ENCODE results near the gene CCSER1.

CCSER1 gene

GRCh38 chr4:90227177-90227576, 100.0 kb downstream of the CCSER1 start:
- H3K4me1 ChIP-seq (ENCODE audit: control insufficient read depth, insufficient read depth, low read length): no peaks in the 10 kb centered on the region
- no peaks in the 10 kb centered on the region for H3K27me3 ChIP-seq (ENCODE audit: control insufficient read depth in 1 of 2, insufficient read depth in 2 of 2, low read length in 2 of 2)
- H3K36me3 ChIP-seq (ENCODE audit: control insufficient read depth in 2 of 2, insufficient read depth in 2 of 2, low read length in 2 of 2): no peaks in the 10 kb centered on the region
- no peak overlapping the region for H3K27ac ChIP-seq (ENCODE audit: low read length)
- no peak overlapping the region for H3K4me3 ChIP-seq (ENCODE audit: low read length in 2 of 2)
- no peaks in the 10 kb centered on the region for H3K9me3 ChIP-seq (ENCODE audit: control insufficient read depth in 2 of 2, low read length in 2 of 2)
- no peak overlapping the region for H3K9ac ChIP-seq (ENCODE audit: low read length in 2 of 2)

GRCh38 chr4:90234916-90235547, 107.8 kb downstream of the CCSER1 start:
- no peaks in the 10 kb centered on the region for H3K36me3 ChIP-seq (ENCODE audit: control insufficient read depth in 2 of 2, insufficient read depth in 2 of 2, low read length in 2 of 2)
- no peaks in the 10 kb centered on the region for H3K4me1 ChIP-seq (ENCODE audit: control insufficient read depth, insufficient read depth, low read length)
- H3K9me3 ChIP-seq (ENCODE audit: control insufficient read depth in 2 of 2, low read length in 2 of 2): no peaks in the 10 kb centered on the region
- H3K27me3 ChIP-seq (ENCODE audit: control insufficient read depth in 1 of 2, insufficient read depth in 2 of 2, low read length in 2 of 2): no peaks in the 10 kb centered on the region
- no peak overlapping the region for H3K27ac ChIP-seq (ENCODE audit: low read length)
- peak overlapping the region in 1 of 2 donors; percentile 55 for H3K4me3 ChIP-seq (ENCODE audit: low read length in 2 of 2)
- no peak overlapping the region for H3K9ac ChIP-seq (ENCODE audit: low read length in 2 of 2)

- no peak overlapping the region for H3K4me3 ChIP-seq (ENCODE audit: low read length in 2 of 2)
- no peaks in the 10 kb centered on the region for H3K27me3 ChIP-seq (ENCODE audit: control insufficient read depth in 1 of 2, insufficient read depth in 2 of 2, low read length in 2 of 2)
- H3K4me1 ChIP-seq (ENCODE audit: control insufficient read depth, insufficient read depth, low read length): no peaks in the 10 kb centered on the region
- no peak overlapping the region for H3K27ac ChIP-seq (ENCODE audit: low read length)
- no peaks in the 10 kb centered on the region for H3K9me3 ChIP-seq (ENCODE audit: control insufficient read depth in 2 of 2, low read length in 2 of 2)
- no peak overlapping the region for H3K9ac ChIP-seq (ENCODE audit: low read length in 2 of 2)
- H3K36me3 ChIP-seq (ENCODE audit: control insufficient read depth in 2 of 2, insufficient read depth in 2 of 2, low read length in 2 of 2): no peaks in the 10 kb centered on the region
These were observed 110.7 kb downstream of the CCSER1 start for GRCh38 chr4:90237751-90238530.

GRCh38 chr4:90240333-90240732, 113.1 kb downstream of the CCSER1 start:
- no peak overlapping the region for H3K27ac ChIP-seq (ENCODE audit: low read length)
- no peak overlapping the region for H3K9ac ChIP-seq (ENCODE audit: low read length in 2 of 2)
- H3K36me3 ChIP-seq (ENCODE audit: control insufficient read depth in 2 of 2, insufficient read depth in 2 of 2, low read length in 2 of 2): no peaks in the 10 kb centered on the region
- H3K4me1 ChIP-seq (ENCODE audit: control insufficient read depth, insufficient read depth, low read length): no peaks in the 10 kb centered on the region
- H3K4me3 ChIP-seq (ENCODE audit: low read length in 2 of 2): no peak overlapping the region
- H3K27me3 ChIP-seq (ENCODE audit: control insufficient read depth in 1 of 2, insufficient read depth in 2 of 2, low read length in 2 of 2): no peaks in the 10 kb centered on the region
- no peaks in the 10 kb centered on the region for H3K9me3 ChIP-seq (ENCODE audit: control insufficient read depth in 2 of 2, low read length in 2 of 2)

- no peaks in the 10 kb centered on the region for H3K36me3 ChIP-seq (ENCODE audit: control insufficient read depth in 2 of 2, insufficient read depth in 2 of 2, low read length in 2 of 2)
- H3K27ac ChIP-seq (ENCODE audit: low read length): no peak overlapping the region
- no peaks in the 10 kb centered on the region for H3K4me1 ChIP-seq (ENCODE audit: control insufficient read depth, insufficient read depth, low read length)
- no peaks in the 10 kb centered on the region for H3K9me3 ChIP-seq (ENCODE audit: control insufficient read depth in 2 of 2, low read length in 2 of 2)
- no peak overlapping the region for H3K4me3 ChIP-seq (ENCODE audit: low read length in 2 of 2)
- H3K27me3 ChIP-seq (ENCODE audit: control insufficient read depth in 1 of 2, insufficient read depth in 2 of 2, low read length in 2 of 2): no peaks in the 10 kb centered on the region
- H3K9ac ChIP-seq (ENCODE audit: low read length in 2 of 2): no peak overlapping the region
These were observed 113.8 kb downstream of the CCSER1 start for GRCh38 chr4:90241008-90241407.

GRCh38 chr4:90245837-90246236, 118.6 kb downstream of the CCSER1 start:
- H3K9ac ChIP-seq (ENCODE audit: low read length in 2 of 2): no peak overlapping the region
- no peak overlapping the region for H3K4me3 ChIP-seq (ENCODE audit: low read length in 2 of 2)
- H3K27me3 ChIP-seq (ENCODE audit: control insufficient read depth in 1 of 2, insufficient read depth in 2 of 2, low read length in 2 of 2): no peaks in the 10 kb centered on the region
- H3K36me3 ChIP-seq (ENCODE audit: control insufficient read depth in 2 of 2, insufficient read depth in 2 of 2, low read length in 2 of 2): no peaks in the 10 kb centered on the region
- H3K27ac ChIP-seq (ENCODE audit: low read length): no peak overlapping the region
- H3K4me1 ChIP-seq (ENCODE audit: control insufficient read depth, insufficient read depth, low read length): no peaks in the 10 kb centered on the region
- no peaks in the 10 kb centered on the region for H3K9me3 ChIP-seq (ENCODE audit: control insufficient read depth in 2 of 2, low read length in 2 of 2)

GRCh38 chr4:90246816-90247215, 119.6 kb downstream of the CCSER1 start:
- Histone ChIP-seq H3K4me1 (ENCODE audit: control insufficient read depth, insufficient read depth, low read length) (no peaks in the 10 kb centered on the region), H3K36me3 (ENCODE audit: control insufficient read depth in 2 of 2, insufficient read depth in 2 of 2, low read length in 2 of 2) (no peaks in the 10 kb centered on the region), H3K27ac (ENCODE audit: low read length) (no peak overlapping the region), H3K9ac (ENCODE audit: low read length in 2 of 2) (no peak overlapping the region), H3K9me3 (ENCODE audit: control insufficient read depth in 2 of 2, low read length in 2 of 2) (no peaks in the 10 kb centered on the region), H3K27me3 (ENCODE audit: control insufficient read depth in 1 of 2, insufficient read depth in 2 of 2, low read length in 2 of 2) (no peaks in the 10 kb centered on the region), H3K4me3 (ENCODE audit: low read length in 2 of 2) (no peak overlapping the region)

- H3K4me1 ChIP-seq (ENCODE audit: control insufficient read depth, insufficient read depth, low read length): no peaks in the 10 kb centered on the region
- peaks cover 0 to 3% of the 10 kb centered on the region in 2 donors for H3K9me3 ChIP-seq (ENCODE audit: control insufficient read depth in 2 of 2, low read length in 2 of 2)
- no peaks in the 10 kb centered on the region for H3K27me3 ChIP-seq (ENCODE audit: control insufficient read depth in 1 of 2, insufficient read depth in 2 of 2, low read length in 2 of 2)
- H3K36me3 ChIP-seq (ENCODE audit: control insufficient read depth in 2 of 2, insufficient read depth in 2 of 2, low read length in 2 of 2): no peaks in the 10 kb centered on the region
- H3K4me3 ChIP-seq (ENCODE audit: low read length in 2 of 2): no peak overlapping the region
- no peak overlapping the region for H3K9ac ChIP-seq (ENCODE audit: low read length in 2 of 2)
- no peak overlapping the region for H3K27ac ChIP-seq (ENCODE audit: low read length)
These were observed 127.2 kb downstream of the CCSER1 start for GRCh38 chr4:90254357-90254756.

GRCh38 chr4:90274175-90274574, 147.0 kb downstream of the CCSER1 start:
- H3K27ac ChIP-seq (ENCODE audit: low read length): no peak overlapping the region
- no peaks in the 10 kb centered on the region for H3K9me3 ChIP-seq (ENCODE audit: control insufficient read depth in 2 of 2, low read length in 2 of 2)
- no peaks in the 10 kb centered on the region for H3K36me3 ChIP-seq (ENCODE audit: control insufficient read depth in 2 of 2, insufficient read depth in 2 of 2, low read length in 2 of 2)
- no peaks in the 10 kb centered on the region for H3K27me3 ChIP-seq (ENCODE audit: control insufficient read depth in 1 of 2, insufficient read depth in 2 of 2, low read length in 2 of 2)
- no peak overlapping the region for H3K4me3 ChIP-seq (ENCODE audit: low read length in 2 of 2)
- H3K4me1 ChIP-seq (ENCODE audit: control insufficient read depth, insufficient read depth, low read length): no peaks in the 10 kb centered on the region
- no peak overlapping the region for H3K9ac ChIP-seq (ENCODE audit: low read length in 2 of 2)

- H3K36me3 ChIP-seq (ENCODE audit: control insufficient read depth in 2 of 2, insufficient read depth in 2 of 2, low read length in 2 of 2): no peaks in the 10 kb centered on the region
- H3K9ac ChIP-seq (ENCODE audit: low read length in 2 of 2): no peak overlapping the region
- H3K4me1 ChIP-seq (ENCODE audit: control insufficient read depth, insufficient read depth, low read length): no peaks in the 10 kb centered on the region
- H3K4me3 ChIP-seq (ENCODE audit: low read length in 2 of 2): no peak overlapping the region
- H3K27me3 ChIP-seq (ENCODE audit: control insufficient read depth in 1 of 2, insufficient read depth in 2 of 2, low read length in 2 of 2): no peaks in the 10 kb centered on the region
- H3K9me3 ChIP-seq (ENCODE audit: control insufficient read depth in 2 of 2, low read length in 2 of 2): no peaks in the 10 kb centered on the region
- H3K27ac ChIP-seq (ENCODE audit: low read length): no peak overlapping the region
These were observed 153.8 kb downstream of the CCSER1 start for GRCh38 chr4:90280954-90281353.

All from stomach smooth muscle (tissue), 2 donors.